ENCODE measurements around the gene PLS1.
"Not testable (repeated sequence)": the region's sequence is repeated elsewhere in the genome, so short reads cannot be mapped to it uniquely, and the experiment has no call there.

PLS1 gene, protein sequence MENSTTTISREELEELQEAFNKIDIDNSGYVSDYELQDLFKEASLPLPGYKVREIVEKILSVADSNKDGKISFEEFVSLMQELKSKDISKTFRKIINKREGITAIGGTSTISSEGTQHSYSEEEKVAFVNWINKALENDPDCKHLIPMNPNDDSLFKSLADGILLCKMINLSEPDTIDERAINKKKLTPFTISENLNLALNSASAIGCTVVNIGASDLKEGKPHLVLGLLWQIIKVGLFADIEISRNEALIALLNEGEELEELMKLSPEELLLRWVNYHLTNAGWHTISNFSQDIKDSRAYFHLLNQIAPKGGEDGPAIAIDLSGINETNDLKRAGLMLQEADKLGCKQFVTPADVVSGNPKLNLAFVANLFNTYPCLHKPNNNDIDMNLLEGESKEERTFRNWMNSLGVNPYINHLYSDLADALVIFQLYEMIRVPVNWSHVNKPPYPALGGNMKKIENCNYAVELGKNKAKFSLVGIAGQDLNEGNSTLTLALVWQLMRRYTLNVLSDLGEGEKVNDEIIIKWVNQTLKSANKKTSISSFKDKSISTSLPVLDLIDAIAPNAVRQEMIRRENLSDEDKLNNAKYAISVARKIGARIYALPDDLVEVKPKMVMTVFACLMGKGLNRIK

DNA sequence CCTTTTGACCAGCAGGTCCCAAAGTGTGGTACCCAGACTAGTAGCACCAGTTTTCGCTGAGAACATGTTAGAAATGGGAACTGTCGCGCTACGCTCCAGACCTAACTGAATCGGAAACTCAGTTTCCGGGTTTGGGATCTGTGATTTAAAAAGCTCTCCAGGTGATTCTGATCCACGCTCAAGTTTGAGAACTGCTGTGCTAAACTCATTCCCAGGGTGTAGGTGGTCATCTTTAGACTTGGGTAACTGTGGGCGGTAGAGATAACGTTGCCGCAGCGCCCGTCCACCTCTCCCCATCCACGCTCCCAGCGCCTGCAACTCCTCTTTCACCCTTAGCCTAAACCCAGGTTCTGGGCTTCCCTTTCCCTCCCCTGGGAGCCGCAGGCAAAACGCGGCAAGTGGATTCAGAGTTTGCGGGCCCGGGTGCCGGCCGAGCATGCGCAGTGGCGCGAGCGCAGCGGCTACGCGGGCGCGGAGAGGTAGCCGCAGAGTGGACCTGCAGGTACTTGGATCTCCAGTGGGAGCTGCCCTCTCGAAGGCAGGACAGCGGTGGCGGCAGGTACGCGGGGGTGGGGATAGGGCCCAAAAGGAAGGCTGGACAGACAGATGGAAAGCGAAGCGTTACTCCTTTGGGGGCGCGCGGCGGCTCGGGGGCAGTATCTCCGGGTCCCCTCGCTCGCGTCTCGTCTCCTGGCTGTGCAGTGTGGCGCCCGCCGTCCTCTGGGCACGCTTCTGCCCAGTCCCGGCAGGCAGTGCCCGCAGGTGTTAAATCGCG lies at the start of gene PLS1:
TSS of gene PLS1 (plus strand) at position 443 of the 775 bp plus-strand sequence. CDS start 67,845 bp downstream, outside the sequence.
- Histone ChIP-seq H3K27ac (peak within 1 kb of the TSS; percentile 11 to 32), H3K4me3 (peak within 1 kb of the TSS; percentile 73)
- TF ChIP-seq, protein P1, sequence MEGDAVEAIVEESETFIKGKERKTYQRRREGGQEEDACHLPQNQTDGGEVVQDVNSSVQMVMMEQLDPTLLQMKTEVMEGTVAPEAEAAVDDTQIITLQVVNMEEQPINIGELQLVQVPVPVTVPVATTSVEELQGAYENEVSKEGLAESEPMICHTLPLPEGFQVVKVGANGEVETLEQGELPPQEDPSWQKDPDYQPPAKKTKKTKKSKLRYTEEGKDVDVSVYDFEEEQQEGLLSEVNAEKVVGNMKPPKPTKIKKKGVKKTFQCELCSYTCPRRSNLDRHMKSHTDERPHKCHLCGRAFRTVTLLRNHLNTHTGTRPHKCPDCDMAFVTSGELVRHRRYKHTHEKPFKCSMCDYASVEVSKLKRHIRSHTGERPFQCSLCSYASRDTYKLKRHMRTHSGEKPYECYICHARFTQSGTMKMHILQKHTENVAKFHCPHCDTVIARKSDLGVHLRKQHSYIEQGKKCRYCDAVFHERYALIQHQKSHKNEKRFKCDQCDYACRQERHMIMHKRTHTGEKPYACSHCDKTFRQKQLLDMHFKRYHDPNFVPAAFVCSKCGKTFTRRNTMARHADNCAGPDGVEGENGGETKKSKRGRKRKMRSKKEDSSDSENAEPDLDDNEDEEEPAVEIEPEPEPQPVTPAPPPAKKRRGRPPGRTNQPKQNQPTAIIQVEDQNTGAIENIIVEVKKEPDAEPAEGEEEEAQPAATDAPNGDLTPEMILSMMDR (IDR thresholded peaks at IDR 0.05): no peak
- DNase-seq (ENCODE audit: low spot score): peak; percentile 89

DNA sequence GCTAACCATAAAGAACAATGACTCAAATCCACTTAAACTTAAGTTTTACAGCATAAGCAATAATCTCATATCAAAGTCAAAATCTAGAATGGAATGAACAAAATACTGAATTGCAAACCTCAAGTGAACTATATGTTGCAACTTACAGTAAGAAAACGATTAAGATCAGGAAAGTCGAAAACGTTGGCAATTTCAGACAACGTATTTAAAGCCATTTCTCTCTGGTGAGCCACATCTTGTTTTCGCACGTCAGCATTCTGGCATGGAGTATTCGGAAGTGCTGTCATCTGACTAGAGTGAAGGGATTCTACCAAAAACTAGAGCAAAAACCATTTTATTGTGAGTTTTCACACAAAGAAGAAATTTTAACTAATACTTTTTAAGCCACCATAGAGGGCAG lies 46.2 kb upstream of the PLS1 start:
- no peak overlapping the region for H3K27ac ChIP-seq
- no peak for DNase-seq (ENCODE audit: low spot score)
- H3K4me3 ChIP-seq: no peak overlapping the region
- TF ChIP-seq, protein P1 (IDR thresholded peaks at IDR 0.05): no peak

DNA sequence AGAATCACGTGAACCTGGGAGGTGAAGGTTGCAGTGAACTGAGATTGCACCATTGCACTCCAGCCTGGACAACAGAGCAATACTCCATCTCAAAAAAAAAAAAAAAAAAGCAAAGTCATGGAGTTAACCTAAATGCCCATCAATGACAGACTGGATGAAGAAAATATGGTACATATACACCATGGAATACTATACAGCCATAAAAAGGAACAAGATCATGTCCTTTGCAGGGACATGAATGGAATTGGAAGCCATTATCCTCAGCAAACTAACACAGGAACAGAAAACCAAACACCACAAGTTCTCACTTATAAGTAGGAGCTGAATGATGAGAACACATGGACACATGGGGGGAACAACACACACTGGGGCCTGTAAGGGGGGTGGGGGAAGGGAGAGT lies 43.6 kb upstream of the PLS1 start:
- not testable (repeated sequence) for H3K4me3 ChIP-seq; DNase-seq (ENCODE audit: low spot score); H3K27ac ChIP-seq

DNA sequence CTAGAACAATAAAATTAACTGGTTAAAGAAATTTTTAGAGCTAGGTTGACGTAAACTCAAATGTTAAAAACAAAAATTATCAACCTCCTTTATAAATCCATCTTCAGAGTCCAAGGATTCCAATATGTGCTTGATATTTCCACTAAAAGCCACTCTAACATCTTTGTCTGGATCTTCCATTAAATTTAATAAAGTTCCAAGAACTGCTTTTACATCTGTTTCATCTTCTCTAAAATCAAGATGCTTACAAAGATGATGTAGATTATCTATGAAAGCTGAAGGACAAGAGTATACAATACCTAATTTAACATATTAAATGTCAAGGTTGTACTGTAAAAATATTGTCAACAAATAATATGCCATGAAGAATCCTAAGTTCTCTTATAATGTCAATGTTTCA lies 42.5 kb upstream of the PLS1 start:
- Histone ChIP-seq H3K27ac (no peak overlapping the region), H3K4me3 (no peak overlapping the region)
- TF ChIP-seq, protein P1 (IDR thresholded peaks at IDR 0.05): no peak
- no peak for DNase-seq (ENCODE audit: low spot score)

DNA sequence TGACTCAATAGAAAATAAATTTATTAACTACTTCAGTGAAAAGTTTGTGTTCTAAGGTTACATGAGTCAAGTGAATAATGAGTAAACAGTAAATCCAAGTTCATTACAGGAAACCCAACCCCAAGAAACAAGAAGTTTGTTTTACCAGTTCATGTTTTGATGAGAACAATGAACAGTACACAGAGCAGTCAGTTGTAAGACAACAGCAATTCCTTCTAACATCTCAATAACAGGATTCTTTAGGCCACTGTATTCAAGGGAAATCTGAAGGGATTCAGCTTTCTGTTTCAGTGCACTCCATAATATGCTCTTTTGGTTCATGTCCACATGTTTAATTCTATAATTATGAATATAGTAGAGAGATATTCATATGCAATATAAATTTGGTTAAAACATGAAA lies 36.1 kb upstream of the PLS1 start:
- H3K27ac ChIP-seq: no peak overlapping the region
- no peak overlapping the region for H3K4me3 ChIP-seq
- no peak for DNase-seq (ENCODE audit: low spot score)
- TF ChIP-seq, protein P1 (IDR thresholded peaks at IDR 0.05): no peak

DNA sequence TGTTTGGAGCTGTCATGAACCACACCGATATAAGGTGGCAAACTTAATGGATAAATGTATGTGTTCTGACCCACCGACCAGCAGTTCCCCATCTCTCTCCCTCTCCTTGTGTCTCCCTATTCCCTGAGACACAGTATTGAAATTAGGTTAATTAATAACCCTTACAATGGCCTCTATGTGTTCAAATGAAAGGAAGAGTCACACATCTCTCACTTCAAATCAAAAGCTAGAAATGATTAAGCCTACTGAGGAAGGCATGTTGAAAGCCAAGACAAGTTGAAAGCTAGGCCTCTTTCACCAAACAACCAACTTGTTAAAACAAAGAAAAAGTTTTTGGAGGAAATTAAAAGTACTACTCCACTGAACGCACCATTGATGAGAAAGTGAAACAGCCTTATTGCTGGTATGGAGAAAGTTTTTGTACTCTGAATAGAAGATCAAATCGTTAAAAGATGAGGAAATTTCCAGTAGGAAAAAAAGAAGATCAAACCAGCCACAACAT lies 32.6 kb upstream of the PLS1 start:
- no peak overlapping the region for H3K4me3 ChIP-seq
- H3K27ac ChIP-seq: no peak overlapping the region
- TF ChIP-seq, protein P1 (IDR thresholded peaks at IDR 0.05): no peak
- DNase-seq (ENCODE audit: low spot score): no peak

DNA sequence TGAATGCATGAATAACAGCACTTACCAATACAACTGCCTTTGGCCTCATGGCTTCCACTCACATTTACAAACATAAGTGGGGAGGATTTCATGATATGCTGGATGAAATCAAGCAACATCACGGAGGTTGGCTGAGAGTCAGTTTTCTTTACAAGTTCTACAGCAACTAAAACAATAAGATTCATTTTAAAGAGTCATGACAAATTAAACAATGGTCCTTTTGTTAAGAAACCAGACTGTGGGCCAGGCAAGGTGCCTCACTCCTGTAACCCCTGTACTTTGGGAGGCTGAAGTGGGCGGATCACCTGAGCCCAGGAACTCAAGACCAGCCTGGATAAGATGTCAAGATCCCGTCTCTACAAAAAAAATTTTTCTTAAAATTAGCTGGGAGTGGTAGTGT lies 30.1 kb upstream of the PLS1 start:
- no peak overlapping the region for H3K27ac ChIP-seq
- TF ChIP-seq, protein P1 (IDR thresholded peaks at IDR 0.05): no peak

More for the DNA sequence above, 30.1 kb upstream of the PLS1 start:
- H3K4me3 ChIP-seq: no peak overlapping the region
- no peak for DNase-seq (ENCODE audit: low spot score)
